Urothelium cell line (cell line): ENCODE results near the gene CIDEA.
A peak's percentile ranks its signal among the peaks of the same experiment; 100 is the strongest.
"Not testable (repeated sequence)": the region's sequence is repeated elsewhere in the genome, so short reads cannot be mapped to it uniquely, and the experiment has no call there.

Experiments
- DNase-seq: peaks from one replicate; pipeline ENCODE4 v3.0.0; 2011; ENCODE audit warnings: low spot score, mixed read lengths
- FAIRE-seq: peaks from 2 replicates; lab custom pipeline; 2011; peaks lifted over from hg19 to GRCh38; lab: Jason Lieb, UNC

CIDEA gene

DNA sequence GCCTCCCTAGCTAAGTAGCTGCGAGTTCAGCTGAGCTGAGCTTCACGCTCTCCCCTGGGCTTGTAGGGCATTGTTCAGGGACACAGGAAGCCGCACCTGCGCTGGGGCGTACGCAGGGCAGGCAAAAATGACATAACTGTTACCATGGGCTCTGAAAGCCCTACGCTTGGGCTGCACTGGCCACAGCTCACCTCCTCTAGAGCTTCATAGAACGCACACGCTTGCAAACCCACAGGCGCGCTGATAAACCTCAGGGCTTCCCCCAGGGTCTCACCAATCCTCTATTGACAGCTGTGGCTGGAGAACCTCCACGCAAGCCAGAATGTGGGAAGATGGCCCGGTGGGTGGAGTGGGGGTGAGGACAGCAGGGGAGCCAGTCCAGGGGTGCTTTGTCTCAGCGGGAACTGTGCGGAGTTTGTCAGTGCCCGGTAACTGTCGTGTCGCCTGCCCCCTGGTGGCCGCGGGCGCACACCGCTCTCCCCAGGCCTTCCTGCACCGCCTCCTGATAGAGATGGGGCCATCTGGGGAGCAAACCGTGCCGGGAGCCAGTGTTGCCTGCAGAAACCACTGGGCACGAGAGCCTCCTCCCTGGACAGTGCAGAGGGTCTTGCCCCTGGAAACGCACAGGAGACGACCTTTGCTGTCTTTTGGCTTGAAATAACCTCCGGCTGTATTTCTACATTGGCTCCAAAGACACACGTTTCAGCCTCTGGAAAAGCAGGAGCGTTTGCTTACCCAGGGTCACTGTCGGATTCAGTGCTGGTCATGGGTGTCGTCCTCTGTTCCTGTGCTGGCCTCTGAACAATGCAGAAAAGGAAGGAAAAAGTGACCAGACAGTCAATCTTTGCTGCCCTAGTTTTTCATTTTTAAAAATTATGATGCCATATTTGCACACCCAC, 17.0 kb upstream of the CIDEA start:
- peak; percentile 91 for DNase-seq
- peak; percentile 98 for FAIRE-seq

DNA sequence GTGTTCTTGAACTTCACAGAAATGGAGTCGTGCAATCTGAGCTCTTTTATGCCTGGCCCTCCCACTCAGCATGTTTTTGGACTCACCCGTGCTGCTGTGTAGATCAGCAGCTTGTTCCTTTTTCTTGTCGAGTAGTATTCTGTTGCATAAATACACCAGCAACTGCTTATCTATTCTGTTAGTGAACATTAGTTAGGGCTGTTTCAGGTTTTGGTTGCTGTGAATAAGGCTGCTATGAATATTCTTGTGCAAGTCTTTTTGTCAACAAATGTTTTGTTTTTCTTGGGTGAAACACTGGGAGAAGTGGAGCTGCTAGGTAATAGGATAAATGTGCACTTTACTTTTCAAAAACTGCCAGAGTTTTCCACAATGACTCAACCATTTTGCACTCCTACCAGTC, 15.3 kb upstream of the CIDEA start:
- no peak for DNase-seq
- FAIRE-seq, result peak; percentile 84

DNA sequence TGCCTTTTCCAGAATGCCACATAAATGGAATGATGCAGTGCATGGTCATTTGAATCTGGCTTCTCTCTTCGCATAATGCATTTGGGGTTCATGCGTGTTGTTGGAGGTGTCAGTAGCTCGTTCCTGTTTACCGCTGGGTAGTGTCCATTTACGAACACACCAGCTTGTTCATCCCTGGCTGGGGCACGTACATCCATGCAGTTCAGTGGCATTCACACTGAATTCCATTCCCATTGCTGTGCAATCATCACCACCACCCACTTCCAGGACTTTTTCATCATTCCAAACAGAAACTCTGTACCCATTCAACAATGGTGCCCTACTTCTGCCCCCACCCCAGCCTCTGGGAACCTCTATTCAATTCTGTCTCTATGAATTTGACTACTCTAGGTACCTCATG, 14.7 kb upstream of the CIDEA start:
- peak; percentile 65 for DNase-seq
- peak; percentile 99 for FAIRE-seq

DNA sequence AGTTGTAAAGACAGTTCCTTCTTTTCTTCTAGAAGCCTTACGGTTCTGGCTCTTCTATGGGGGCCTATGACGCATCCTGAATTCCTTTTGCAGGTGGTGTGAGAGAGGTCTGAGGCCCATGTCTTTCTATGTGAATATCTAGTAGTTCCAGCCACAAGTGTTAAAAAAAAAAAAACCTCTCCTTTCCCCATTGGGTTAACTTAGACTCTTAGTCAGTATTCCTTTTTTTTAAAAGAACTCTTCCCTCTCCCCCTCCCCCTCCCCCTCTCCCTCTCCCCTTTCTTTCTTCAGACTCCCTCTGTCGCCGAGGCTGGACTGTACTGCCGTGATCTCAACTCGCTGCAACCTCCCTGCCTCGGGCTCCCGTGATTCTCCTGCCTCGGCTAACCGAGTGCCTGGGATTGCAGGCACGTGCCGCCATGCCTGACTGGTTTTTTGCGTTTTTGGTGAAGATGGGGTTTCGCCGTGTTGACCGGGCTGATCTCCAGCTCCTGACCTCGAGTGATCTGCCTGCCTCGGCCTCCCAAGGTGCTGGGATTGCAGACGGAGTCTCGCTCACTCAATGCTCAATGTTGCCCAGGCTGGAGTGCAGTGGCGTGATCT, 11.4 kb upstream of the CIDEA start:
- DNase-seq (no peak), FAIRE-seq (no peak)

DNA sequence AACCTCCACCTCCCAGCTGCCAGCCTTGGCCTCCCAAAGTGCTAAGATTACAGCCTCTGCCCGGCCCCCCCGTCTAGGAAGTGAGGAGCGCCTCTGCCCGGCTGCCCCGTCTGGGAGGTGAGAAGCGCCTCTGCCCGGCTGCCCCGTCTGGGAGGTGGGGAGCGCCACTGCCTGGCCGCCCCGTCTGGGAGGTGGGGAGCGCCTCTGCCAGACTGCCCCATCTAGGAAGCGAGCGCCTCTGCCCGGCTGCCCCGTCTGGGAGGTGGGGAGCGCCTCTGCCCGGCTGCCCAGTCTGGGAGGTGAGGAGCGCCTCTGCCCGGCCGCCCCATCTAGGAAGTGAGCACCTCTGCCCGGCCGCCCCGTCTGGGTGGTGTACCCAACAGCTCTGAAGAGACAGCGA, 10.9 kb upstream of the CIDEA start:
- FAIRE-seq, DNase-seq: not testable (repeated sequence)

DNA sequence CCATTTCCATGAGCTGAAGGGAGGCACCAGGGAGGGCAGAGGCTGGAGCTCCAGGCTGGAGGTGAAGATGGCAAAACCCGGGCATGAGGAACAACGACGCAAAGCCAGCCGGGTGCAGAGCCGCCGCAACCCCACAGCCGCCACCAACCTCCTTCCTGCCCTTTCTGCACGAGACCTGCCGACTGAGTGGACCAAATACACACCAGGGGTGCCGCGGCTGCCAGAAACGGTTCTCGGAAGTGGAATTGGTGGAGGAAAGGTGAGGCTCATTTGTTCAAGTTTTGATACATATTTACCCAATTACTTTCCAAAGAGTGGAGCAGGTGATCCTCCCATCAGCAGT, 8.4 kb upstream of the CIDEA start:
- no peak for DNase-seq
- no peak for FAIRE-seq

DNA sequence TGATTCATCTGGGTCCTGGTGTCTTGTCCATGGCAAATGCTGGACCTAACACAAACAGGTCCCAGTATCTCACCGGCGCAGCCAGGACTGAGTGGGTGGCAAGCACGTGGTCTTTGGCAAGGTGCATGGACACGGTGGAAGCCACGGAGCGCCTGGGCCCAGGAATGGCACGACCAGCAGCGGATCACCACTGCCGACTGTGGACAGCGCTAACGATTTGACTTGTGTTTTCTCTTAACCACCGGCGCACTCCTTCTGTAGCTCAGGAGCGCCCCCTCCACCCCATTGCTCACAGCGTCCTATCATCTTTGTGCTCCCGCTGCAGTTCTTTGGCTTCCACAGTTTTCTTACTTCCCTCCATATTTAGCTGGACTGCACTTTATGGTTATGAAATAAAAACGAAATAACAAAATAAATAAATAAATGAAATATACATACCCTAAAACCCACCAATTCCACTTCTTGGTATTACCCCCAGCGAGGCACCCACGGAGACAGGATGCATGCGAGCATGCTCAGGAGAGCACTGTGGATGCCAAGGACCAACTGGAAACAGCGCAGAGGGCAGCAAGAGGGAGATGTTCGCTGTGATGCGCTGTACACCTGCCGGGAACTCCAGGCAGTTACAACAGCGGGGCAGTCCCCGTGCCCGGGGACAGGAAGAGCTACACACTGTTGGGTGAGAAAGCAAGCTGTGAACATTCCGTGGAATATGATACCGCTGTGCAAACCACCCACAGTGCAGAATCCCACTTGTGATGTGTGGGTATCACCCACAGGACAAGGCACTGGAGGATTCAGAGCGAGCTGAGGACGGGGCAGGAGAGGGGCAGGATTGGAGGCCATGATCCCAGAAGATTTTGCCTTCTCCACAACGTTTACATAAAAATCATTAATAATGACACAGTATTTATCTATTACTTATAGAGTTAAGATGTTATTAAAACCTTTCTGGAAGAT, 7.0 kb upstream of the CIDEA start:
- FAIRE-seq (peak; percentile 79), DNase-seq (no peak)

DNA sequence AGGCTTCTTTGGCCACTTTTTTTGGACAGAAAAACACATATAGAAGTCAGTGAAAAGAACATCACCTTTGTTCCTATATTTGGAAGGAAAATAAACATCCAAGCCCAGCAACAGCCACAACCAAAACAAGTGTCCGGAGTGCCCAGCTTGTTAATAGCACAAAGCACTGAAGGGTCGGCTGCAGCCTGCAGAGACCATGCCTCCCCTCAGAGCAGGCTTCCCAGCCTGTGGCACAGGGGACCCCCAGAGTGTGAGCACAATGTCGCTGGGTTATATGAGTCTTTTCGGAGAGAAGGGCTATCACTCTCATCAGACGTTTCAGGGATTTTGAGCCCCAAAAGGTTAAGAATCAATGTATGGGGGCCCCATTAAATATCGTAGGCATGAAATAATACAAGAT, 6.2 kb upstream of the CIDEA start:
- FAIRE-seq (no peak), DNase-seq (no peak)

DNA sequence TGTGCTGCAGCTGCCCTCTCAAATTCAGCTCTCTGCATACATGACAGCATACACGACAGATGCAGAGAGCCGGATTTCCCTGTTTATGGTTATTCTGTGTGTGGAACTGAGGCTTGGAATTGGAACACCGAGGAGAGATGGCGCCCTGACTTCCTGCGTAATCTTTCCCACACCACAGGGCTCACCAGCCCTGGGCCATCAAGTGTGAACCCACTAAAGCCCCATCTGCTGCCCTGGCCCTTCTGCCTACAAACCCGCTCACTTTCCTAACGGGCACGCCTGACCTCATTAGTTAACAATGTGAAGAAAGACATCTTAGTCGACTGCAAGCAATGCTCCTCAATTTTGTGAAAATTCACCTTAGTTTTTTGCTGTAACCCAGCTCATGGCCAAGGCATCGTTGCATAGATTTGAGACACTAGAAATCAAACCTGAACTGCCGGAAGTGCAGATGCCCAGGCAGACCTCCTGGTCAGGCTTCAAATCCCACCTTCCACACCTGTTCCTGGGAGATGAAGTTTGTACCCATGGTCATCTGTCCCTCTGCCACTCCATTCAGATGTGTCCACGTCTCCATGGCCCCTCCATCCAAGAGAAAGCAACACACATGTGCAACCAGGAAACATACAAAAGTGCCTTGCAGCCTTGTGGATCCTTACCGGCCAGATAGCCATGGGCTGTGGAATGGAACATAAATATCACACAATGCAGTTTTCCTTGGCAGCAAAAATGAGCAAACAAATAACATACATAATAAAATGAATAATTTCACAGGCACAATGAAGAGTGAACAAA, 5.0 kb upstream of the CIDEA start:
- no peak for DNase-seq
- peak; percentile 71 for FAIRE-seq

DNA sequence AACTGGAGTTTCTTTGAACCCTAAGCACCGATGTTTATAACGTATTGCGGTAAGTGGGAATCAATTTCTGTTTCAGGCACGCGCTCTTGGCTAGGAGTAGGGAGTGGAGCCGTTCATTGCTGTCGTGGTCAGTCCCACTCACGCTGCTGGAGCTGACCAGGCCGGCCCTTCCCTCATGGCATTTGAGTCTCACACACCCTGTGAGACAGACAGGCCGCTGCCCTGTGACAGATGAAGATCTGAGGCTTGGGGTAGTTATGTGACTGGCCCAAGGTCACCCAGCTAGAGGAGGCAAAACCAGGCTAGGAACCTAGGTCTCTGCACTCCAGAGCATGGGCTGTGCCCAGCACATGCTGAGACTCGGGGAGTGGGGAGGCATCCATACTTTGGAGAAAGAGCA, 2.9 kb upstream of the CIDEA start:
- FAIRE-seq (no peak), DNase-seq (no peak)

DNA sequence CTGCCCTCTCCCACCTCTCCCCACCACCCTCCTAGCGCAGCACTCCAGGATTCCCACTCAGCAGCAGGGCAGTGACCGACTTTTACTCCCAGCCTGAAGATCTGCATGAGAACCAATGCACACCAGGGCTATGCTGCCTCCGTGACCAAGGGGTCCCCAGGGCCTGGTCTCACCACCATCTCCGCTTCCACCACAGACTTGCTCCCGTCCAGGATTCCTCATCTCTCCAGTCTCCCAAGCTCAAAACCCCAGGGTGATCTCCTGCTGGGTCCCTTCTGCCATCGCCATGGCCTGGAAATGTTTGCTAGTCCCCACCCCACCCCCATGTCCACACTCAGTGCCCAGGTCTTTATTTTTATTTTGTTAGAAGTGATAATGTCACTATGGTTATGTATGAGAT, 2.1 kb upstream of the CIDEA start:
- no peak for DNase-seq
- no peak for FAIRE-seq

DNA sequence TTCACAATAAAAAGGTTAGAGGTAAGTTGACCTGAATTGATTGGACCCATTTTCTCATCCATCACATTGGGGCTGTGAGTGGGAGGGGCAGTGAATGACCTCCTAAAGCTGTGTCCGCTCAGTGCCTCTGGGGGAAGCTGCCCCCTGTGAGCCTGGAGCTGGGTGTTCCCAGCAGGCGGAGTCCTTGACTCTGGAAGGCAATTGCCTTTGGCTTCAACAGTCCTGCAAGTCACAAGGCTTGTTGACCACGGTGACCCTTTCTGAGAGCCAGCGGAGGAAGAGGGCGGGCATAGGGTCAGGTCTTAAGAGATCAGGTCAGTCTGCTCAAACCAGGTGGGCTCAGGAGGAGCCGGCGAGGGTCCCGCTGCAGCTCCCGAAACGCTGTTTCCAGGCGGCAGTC, 1.1 kb upstream of the CIDEA start:
- no peak for DNase-seq
- no peak for FAIRE-seq

DNA sequence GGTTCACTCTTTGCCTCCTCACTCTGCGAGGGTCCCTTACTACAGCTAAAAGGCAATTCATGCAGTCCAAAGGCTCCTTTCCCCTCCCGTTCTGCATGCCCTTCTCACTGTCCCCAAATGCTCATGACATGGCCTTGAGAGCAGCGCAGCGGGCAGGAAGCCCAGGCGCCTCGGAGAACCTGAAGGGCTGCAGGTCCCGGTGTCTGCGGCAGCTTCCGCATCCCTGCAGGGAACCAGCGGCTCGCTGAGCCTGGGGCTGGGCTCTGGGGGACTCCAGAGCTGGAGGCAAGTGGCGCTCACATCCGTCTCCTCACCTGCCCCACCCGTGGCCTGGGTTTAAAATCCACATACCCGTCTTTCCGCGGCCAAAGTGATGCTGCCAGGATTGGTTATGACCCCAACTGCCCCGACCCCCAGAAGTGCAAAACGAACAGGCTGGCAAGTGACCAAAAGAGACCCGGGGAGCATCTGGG, 462 bp upstream of the CIDEA start:
- DNase-seq (no peak), FAIRE-seq (no peak)

DNA sequence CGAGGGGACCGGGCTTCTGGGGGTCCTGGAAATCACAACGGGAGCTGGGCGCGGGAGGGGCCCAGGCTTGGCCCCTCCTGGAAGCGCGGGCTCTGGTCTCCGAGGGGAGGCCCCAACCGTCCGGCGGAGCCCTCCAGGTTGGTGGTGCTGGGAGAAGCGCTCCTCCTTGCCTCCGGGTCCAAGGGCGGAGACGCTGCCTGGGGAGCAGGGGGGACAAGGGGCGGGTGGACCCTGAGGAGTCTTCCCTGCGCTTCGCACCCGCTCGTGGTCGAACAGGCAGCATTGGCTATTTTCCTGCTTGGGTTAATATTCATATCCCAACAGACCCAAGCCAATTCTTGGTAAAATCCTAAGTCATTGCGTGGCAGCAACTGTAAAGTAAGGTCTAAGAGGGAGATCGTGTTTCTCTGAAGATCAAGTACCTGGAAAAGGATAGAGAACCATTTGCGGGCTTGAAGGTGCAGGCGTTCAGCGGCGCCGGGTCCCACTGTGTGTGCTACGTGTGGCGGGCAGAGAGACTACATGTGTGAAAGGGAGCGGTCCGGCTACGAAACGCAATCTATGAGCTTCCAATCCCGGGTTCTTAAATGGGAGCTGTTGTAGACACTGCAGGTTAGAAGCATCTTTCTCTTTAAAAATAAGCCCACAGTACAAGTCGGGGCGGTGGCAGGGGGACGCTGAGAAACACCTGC, 805 bp downstream of the CIDEA start:
- FAIRE-seq (peak; percentile 32), DNase-seq (no peak)

DNA sequence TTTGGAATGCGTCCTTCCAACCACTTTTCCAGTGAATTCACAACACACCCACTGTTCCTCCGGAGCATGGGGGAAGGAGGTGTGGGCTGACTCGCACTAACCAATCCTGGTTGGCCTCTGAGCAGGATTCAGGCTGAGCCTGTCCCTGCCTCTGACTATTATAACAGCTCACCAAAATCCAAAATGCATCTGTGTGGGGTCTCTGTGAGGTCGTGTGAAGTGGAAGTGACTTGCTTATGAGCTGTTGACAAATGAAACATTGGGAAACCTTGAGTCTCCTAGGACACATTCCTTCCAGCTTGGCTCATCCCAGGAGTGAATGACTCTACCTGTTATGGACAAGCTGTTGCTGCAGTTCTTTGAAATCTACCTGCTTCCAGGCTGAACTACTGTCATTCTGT, 1.5 kb downstream of the CIDEA start:
- FAIRE-seq, result peak; percentile 96
- DNase-seq, result peak; percentile 85

DNA sequence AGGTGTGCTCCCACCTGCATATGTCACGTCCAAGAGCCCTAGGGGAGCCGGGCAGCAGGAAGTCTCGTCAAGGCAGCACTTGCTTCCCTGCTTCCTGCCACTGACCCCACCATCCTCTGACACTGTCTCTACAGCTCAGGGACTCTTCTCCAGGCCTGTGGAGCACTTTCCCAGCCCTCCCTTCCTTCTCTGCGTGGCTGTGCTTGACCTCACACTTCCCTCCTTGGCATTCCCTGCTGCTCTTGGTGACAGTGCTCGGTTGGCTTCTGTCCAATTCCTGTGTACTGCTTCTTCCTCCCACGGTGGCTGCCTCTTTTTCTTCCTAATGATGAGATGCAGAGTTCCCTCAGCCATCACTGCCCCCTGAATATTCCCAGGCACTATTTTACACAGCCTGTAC, 2.8 kb downstream of the CIDEA start:
- DNase-seq (peak; percentile 69), FAIRE-seq (peak; percentile 93)

DNA sequence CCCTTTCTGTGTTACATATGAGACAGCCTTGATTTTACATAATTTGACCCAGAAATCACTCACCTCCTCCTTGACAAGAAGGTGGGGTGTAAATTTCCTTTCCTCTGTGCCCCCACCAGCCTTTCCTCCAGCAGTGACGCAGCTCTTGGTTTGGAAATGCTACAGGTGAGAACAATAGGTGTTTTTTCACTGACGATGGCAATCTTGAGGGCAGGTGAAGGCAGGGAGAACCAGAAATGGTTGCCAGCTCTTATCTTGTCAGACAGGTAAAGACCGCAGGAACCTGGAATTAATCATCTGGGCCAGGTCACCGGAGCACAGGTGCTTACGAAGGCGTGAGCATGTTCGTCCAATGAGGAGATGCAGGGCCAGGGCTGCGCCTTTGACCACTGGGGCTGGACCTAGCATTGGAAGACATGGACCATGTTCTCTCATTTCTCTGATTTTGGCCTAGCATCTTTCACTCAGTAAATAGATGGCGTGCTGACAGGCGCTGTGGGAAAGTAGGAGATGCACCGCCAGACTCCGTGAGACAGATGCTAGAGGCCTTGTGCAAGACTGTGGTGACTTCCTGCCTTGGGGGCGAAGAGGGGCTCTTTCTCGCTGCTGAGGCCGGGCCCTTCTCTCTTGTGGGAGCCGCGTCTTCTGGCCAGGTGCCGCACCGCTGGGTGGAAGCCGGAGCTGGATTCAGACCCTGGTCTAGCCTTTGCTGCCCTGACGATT, 4.0 kb downstream of the CIDEA start:
- no peak for FAIRE-seq
- no peak for DNase-seq

DNA sequence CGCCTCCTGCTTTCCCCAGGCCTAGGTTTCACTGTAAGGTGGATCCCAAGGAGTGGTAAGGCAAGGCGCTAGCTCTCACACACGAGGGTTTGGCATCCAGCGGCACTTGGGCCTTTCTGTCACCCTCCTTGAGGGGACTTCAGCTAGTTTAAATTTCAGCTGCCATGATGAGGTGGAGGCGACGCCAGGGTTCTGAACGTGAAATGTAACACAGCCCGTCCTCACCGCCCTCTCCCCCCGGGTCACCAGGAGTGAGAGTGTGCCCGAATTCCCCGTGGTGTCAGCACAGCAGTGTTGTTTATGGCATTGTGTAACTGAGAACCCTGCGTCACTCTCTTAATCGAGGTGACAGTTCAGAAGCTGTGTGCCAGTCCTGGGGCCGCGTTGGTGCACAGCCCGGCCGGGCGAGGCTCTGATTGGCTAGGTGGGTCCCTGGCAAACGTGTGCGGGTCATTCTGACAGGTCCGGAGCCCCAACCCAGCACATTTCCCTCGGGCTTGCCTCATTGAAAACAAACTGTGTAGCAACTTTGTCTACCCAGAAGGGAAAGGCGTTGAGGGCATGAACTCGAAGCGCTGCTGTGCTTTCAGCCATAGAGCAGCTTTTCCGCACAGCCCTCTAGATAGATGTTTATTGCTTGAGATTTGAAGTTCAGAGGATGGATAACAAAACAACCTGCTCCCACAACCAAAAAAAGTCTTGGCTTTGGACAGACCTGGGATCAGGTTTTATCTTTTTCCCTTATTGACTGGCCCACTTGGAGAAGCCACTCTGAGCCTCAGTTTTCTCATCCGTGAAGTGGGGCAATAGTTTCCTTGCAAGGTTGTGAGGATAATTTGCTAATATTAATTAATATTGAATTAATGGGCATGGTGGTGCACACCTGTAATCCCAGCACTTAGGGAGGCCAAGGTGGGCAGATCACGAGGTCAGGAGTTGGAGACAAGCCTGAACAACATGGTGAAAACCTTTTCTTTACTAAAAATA, 4.9 kb downstream of the CIDEA start:
- no peak for FAIRE-seq
- no peak for DNase-seq
